ENCODE data around the gene RNF212. TPM values are rescaled to one million over a fixed set of nuclear protein-coding genes. Genes with fewer than 3 reads are reported as not detected.
"Not testable (repeated sequence)": the region's sequence is repeated elsewhere in the genome, so short reads cannot be mapped to it uniquely, and the experiment has no call there.

Gene RNF212
- total RNA-seq, 3 donors from 2014 or later (not counting 1 experiment from before 2014, with no cell fraction given), result 1.0 to 2.0 (median 1.7) TPM

DNA sequence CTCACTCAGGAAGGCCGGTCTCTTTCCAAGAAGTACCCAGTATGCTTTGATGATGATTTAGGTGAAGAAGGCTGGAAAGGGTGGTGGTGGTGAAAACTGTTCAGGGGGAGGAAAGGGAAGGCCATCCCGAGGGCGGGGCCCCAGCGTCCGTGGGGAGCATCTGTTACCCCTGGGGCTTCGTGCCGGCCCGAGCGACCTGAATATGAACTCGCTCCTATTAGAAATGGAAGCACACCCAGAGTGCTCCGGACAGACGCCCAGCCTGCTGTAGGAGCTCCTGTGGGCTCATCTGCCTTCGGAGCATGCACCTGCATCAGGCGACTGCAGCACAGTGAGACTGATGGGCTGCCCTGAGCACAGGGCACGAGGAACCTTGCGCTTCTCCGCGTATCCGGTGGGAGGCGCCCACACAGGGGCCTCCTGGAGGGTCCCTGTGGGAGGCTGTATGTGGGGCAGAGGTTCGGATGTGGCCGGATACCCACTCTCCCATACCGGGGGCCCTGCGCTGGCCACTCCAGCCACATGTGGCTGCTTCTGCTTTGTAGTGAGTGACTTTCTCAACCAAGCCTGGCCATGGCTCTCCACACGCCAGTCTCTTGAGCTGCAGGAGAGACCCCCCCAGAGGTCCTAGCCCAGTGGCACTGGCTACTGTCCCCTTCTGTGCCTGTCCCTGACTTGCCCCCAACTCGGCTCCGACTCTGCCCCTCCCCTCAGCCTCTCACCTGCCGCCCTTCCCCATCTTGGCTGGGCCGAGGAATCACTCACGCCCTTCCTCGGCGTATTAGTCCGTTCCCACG lies 65.2 kb downstream of the RNF212 start:
- no peaks in the 10 kb centered on the region for H3K36me3 Mint-ChIP-seq

DNA sequence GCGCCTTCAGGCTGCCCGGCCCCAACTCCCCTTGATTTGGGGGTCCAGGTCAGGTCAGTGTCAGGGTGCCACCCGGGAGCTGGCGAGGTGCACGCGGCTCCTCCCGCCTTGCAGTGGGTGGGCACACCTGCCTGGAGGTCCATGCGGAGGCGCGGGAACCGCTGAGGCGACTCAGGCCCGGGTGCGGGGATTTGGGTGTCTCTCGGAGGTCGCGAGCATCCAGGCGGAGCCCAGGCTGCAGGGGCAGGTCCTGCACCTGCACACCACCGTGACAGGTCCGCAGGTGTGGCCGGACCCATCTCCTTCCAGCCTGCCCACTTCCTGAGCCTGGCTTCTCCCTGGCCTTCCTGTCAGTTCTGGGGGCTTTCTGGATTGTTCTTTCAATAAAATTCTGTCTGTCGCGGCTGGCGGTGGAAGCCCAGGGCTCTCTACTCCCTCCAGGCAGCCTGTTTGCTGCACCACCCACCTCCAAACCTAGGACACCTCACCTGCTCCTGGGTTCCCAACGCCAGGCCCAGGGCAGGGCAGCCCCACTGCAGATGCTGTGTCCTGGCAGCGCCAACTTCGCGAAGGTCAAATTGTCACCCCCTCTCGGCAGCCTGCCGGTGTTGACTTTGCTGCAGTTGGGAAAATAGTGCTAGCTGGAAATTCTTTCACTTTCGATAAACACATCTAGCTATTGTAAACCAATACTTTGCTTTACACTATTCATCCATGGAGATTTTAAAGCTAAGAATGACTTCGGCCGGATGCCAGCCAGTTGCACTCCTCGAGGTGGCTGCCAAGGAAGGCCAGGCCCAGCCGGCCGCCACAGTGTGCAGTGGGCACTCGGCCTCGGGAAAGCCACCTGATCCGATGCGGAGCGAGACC lies 66.0 kb downstream of the RNF212 start:
- Histone ChIP-seq H3K36me3 (ENCODE audit: control insufficient read depth, insufficient read depth, low read length) (no peaks in the 10 kb centered on the region), H3K27ac (ENCODE audit: low read length) (no peak overlapping the region), H3K4me1 (ENCODE audit: control insufficient read depth, insufficient read depth, low read length) (no peaks in the 10 kb centered on the region), H3K4me3 (ENCODE audit: low read length) (no peak overlapping the region), H3K9me3 (ENCODE audit: control insufficient read depth, insufficient read depth, low read length) (no peaks in the 10 kb centered on the region), H3K27me3 (ENCODE audit: control insufficient read depth, insufficient read depth, low read length) (peaks cover 6% of the 10 kb centered on the region)
- intact Hi-C loops (cut with micrococcal nuclease), result no loop called here
- peaks cover 28 to 32% of the 10 kb centered on the region in 2 donors for H3K27me3 Mint-ChIP-seq (ENCODE audit: low read depth in 2 of 2)
- H3K4me1 Mint-ChIP-seq, result peaks cover 0 to 4% of the 10 kb centered on the region in 2 donors
- 82% methylated on average over 41 of the region's 41 CpGs for WGBS (ENCODE audit: insufficient coverage)
- H3K36me3 Mint-ChIP-seq, result no peaks in the 10 kb centered on the region
- ATAC-seq, result no peak
- no peaks in the 10 kb centered on the region for H3K9me3 Mint-ChIP-seq
- TF ChIP-seq, protein P1, sequence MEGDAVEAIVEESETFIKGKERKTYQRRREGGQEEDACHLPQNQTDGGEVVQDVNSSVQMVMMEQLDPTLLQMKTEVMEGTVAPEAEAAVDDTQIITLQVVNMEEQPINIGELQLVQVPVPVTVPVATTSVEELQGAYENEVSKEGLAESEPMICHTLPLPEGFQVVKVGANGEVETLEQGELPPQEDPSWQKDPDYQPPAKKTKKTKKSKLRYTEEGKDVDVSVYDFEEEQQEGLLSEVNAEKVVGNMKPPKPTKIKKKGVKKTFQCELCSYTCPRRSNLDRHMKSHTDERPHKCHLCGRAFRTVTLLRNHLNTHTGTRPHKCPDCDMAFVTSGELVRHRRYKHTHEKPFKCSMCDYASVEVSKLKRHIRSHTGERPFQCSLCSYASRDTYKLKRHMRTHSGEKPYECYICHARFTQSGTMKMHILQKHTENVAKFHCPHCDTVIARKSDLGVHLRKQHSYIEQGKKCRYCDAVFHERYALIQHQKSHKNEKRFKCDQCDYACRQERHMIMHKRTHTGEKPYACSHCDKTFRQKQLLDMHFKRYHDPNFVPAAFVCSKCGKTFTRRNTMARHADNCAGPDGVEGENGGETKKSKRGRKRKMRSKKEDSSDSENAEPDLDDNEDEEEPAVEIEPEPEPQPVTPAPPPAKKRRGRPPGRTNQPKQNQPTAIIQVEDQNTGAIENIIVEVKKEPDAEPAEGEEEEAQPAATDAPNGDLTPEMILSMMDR (IDR thresholded peaks at IDR 0.05), result no peak
- peak in 1 of 2 donors; percentile 15 for DNase-seq
- H3K4me3 Mint-ChIP-seq, result no peak overlapping the region
- H3K27ac Mint-ChIP-seq, result no peak overlapping the region

More for the DNA sequence above, 65.2 kb downstream of the RNF212 start:
- peaks cover 26 to 32% of the 10 kb centered on the region in 2 donors for H3K27me3 Mint-ChIP-seq (ENCODE audit: low read depth in 2 of 2)
- Histone ChIP-seq H3K9me3 (ENCODE audit: control insufficient read depth, insufficient read depth, low read length) (no peaks in the 10 kb centered on the region), H3K27me3 (ENCODE audit: control insufficient read depth, insufficient read depth, low read length) (peaks cover 6% of the 10 kb centered on the region), H3K4me3 (ENCODE audit: low read length) (no peak overlapping the region), H3K4me1 (ENCODE audit: control insufficient read depth, insufficient read depth, low read length) (no peaks in the 10 kb centered on the region), H3K27ac (ENCODE audit: low read length) (no peak overlapping the region), H3K36me3 (ENCODE audit: control insufficient read depth, insufficient read depth, low read length) (no peaks in the 10 kb centered on the region)
- DNase-seq (peak in 1 of 2 donors; percentile 14), ATAC-seq (no peak)
- H3K4me1 Mint-ChIP-seq, result peaks cover 0 to 3% of the 10 kb centered on the region in 2 donors
- no peak overlapping the region for H3K27ac Mint-ChIP-seq
- TF ChIP-seq, protein P1 (IDR thresholded peaks at IDR 0.05), result no peak
- 93% methylated on average over 34 of the region's 34 CpGs for WGBS (ENCODE audit: insufficient coverage)
- H3K9me3 Mint-ChIP-seq, result no peaks in the 10 kb centered on the region
- intact Hi-C loops (cut with micrococcal nuclease), result no loop called here
- H3K4me3 Mint-ChIP-seq, result no peak overlapping the region

DNA sequence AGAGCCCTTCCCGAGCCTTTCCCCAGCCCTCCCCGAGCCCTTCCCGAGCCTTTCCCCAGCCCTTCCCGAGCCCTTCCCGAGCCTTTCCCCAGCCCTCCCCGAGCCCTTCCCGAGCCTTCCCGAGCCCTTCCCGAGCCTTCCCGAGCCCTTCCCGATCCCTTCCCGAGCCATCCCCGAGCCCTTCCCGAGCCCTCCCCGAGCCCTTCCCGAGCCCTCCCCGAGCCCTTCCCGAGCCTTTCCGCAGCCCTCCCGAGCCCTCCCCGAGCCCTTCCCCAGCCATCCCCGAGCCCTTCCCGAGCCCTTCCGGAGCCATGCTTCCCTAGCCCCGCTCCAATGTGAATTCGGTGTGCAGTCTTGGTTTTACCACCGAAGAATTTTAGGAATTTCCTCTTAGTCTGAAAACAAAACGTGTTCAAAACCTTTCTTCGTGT lies 66.8 kb downstream of the RNF212 start:
- H3K27me3 Mint-ChIP-seq (ENCODE audit: low read depth in 2 of 2), result peaks cover 28 to 32% of the 10 kb centered on the region in 2 donors
- intact Hi-C loops (cut with micrococcal nuclease); H3K9me3 Mint-ChIP-seq; H3K27me3 ChIP-seq (ENCODE audit: control insufficient read depth, insufficient read depth, low read length); H3K27ac ChIP-seq (ENCODE audit: low read length); H3K4me3 ChIP-seq (ENCODE audit: low read length); ATAC-seq; H3K4me1 ChIP-seq (ENCODE audit: control insufficient read depth, insufficient read depth, low read length); H3K4me1 Mint-ChIP-seq; H3K36me3 ChIP-seq (ENCODE audit: control insufficient read depth, insufficient read depth, low read length); H3K27ac Mint-ChIP-seq; H3K36me3 Mint-ChIP-seq; DNase-seq; H3K4me3 Mint-ChIP-seq; H3K9me3 ChIP-seq (ENCODE audit: control insufficient read depth, insufficient read depth, low read length): not testable (repeated sequence)
- WGBS (ENCODE audit: insufficient coverage), result 31% methylated on average over 29 of the region's 29 CpGs

All from natural killer cell (primary cell).